CD14-positive monocyte (primary cell): Measurements from ENCODE around the gene INCENP. TPM values are rescaled to one million over a fixed set of nuclear protein-coding genes. Genes with fewer than 3 reads are reported as not detected.

Experiments
- DNase-seq, 3 donors: peaks; one replicate each; pipeline ENCODE4 v3.0.0-alpha.2; 2011 to 2022
- H2AFZ ChIP-seq: 2 replicates; pipeline ENCODE4 v1.6.0; 2012; ENCODE audit warnings: mild to moderate bottlenecking, low read depth, low read length, inconsistent platforms; ENCODE audit not compliant: insufficient read depth, poor library complexity, severe bottlenecking
- H3K27ac ChIP-seq, 2 donors: 1 replicate in 1 of 2; 2 replicates in 1 of 2; pipeline ENCODE4 v1.5.1; 2012 to 2013; ENCODE audit warnings: low read length in 2 of 2, control low read depth in 1 of 2, inconsistent platforms in 1 of 2, low read depth in 1 of 2, mild to moderate bottlenecking in 1 of 2
- H3K27me3 ChIP-seq, 2 donors: one replicate each; pipeline versions ENCODE4 v1.6.0 to v1.6.1; 2011 to 2013; ENCODE audit warnings: low read length in 2 of 2; ENCODE audit not compliant: control insufficient read depth in 2 of 2, insufficient read depth in 2 of 2
- H3K36me3 ChIP-seq, 2 donors: replicated peaks in 1 of 2; 1 replicate in 1 of 2; 2 replicates in 1 of 2; pipeline versions ENCODE4 v1.5.1 to v1.6.1; 2012 to 2013; ENCODE audit warnings: low read length in 2 of 2, control low read depth in 1 of 2, inconsistent platforms in 1 of 2, mild to moderate bottlenecking in 1 of 2; ENCODE audit not compliant: insufficient read depth in 2 of 2, control insufficient read depth in 1 of 2
- H3K4me1 ChIP-seq, 2 donors: 1 replicate in 1 of 2; 2 replicates in 1 of 2; pipeline versions ENCODE4 v1.5.1 to v1.6.1; 2012 to 2013; ENCODE audit warnings: low read length in 2 of 2, control low read depth in 1 of 2, inconsistent platforms in 1 of 2, mild to moderate bottlenecking in 1 of 2, moderate library complexity in 1 of 2; ENCODE audit not compliant: insufficient read depth in 2 of 2, control insufficient read depth in 1 of 2
- H3K4me2 ChIP-seq: replicated peaks from 2 replicates; pipeline ENCODE3; 2012; ENCODE audit warnings: low read length, moderate library complexity, mild to moderate bottlenecking; ENCODE audit not compliant: poor library complexity, severe bottlenecking; ENCODE audit errors: extremely low read depth
- H3K4me3 ChIP-seq, 3 experiments: fragments of 200-600 bp in 1 of 3; sonication (generic) in 1 of 3; replicated peaks in 1 of 3; 1 replicate in 2 of 3; 2 replicates in 1 of 3; pipeline ENCODE4 v1.5.1; 2011 to 2013; ENCODE audit warnings: low read length in 3 of 3, mild to moderate bottlenecking in 3 of 3, control low read depth in 2 of 3, low read depth in 2 of 3, inconsistent platforms in 1 of 3, moderate library complexity in 1 of 3
- H3K79me2 ChIP-seq: 2 replicates; pipeline ENCODE4 v1.6.0; 2012; ENCODE audit warnings: mild to moderate bottlenecking, control low read depth, inconsistent platforms, low read length, moderate library complexity; ENCODE audit not compliant: insufficient read depth
- H3K9ac ChIP-seq: 2 replicates; pipeline ENCODE4 v1.6.0; 2017; ENCODE audit warnings: low read length, mild to moderate bottlenecking; ENCODE audit not compliant: insufficient read depth, poor library complexity, severe bottlenecking
- H3K9me3 ChIP-seq, 2 donors: replicated peaks in 1 of 2; 1 replicate in 1 of 2; 2 replicates in 1 of 2; pipeline versions ENCODE4 v1.5.1 to v1.6.1; 2012 to 2013; ENCODE audit warnings: low read length in 2 of 2, control low read depth in 1 of 2; ENCODE audit not compliant: control insufficient read depth in 1 of 2, insufficient read depth in 1 of 2
- H4K20me1 ChIP-seq: 2 replicates; pipeline ENCODE4 v1.6.0; 2012; ENCODE audit warnings: mild to moderate bottlenecking, low read length, control low read depth, moderate library complexity; ENCODE audit not compliant: insufficient read depth
- H3K27ac Mint-ChIP-seq, 7 donors: one replicate each; pipeline ENCODE4 v1.8.0; 2020; ENCODE audit warnings: mild to moderate bottlenecking in 7 of 7, mixed read lengths in 7 of 7, moderate library complexity in 6 of 7, inconsistent platforms in 2 of 7
- H3K27me3 Mint-ChIP-seq, 3 donors: one replicate each; pipeline ENCODE4 v1.8.0; 2021 to 2022; ENCODE audit warnings: low read depth in 3 of 3, mild to moderate bottlenecking in 3 of 3, mixed read lengths in 3 of 3, moderate library complexity in 3 of 3, inconsistent platforms in 1 of 3
- H3K36me3 Mint-ChIP-seq, 2 donors: one replicate each; pipeline ENCODE4 v1.8.0; 2020; ENCODE audit warnings: mixed read lengths in 2 of 2, inconsistent platforms in 1 of 2, mild to moderate bottlenecking in 1 of 2
- H3K4me1 Mint-ChIP-seq: one replicate; pipeline ENCODE4 v1.8.0; 2020; ENCODE audit warnings: mild to moderate bottlenecking, mixed read lengths
- H3K4me3 Mint-ChIP-seq, 2 donors: one replicate each; pipeline ENCODE4 v1.8.0; 2020; ENCODE audit warnings: mild to moderate bottlenecking in 2 of 2, mixed read lengths in 2 of 2, moderate library complexity in 1 of 2
- H3K9me3 Mint-ChIP-seq, 7 donors: one replicate each; pipeline ENCODE4 v1.8.0; 2020 to 2022; ENCODE audit warnings: mixed read lengths in 7 of 7, mild to moderate bottlenecking in 6 of 7, moderate library complexity in 6 of 7, inconsistent platforms in 2 of 7
- CTCF ChIP-seq: fragments of 200-600 bp; IDR thresholded peaks from one replicate; pipeline ENCODE4 v1.8.0; 2022; ENCODE audit warnings: antibody characterized with exemption, mild to moderate bottlenecking
- WGBS: methylation state at CpG from one replicate; pipeline ENCODE4 v1.1.5; 2013; ENCODE audit warnings: missing lambda C conversion rate; ENCODE audit not compliant: insufficient coverage; 5-methylcytosine and 5-hydroxymethylcytosine counted together
- intact Hi-C, 2 donors: fragments of 100-400 bp; cut with micrococcal nuclease; formaldehyde crosslinking; loops; one replicate each; pipeline versions ENCODE4 v1.15.0 to v1.15.1; 2023
- polyA plus RNA-seq, 3 donors: library from polyadenylated mRNA; depleted of rRNA in 1 of 3; unstranded in 2 of 3; stranded (reverse) in 1 of 3; fragments of 300-500 nt in 2 of 3; fragments of >200 nt in 1 of 3; fragmentation: Illumina TruSeq in 2 of 3; gene quantifications; 1 replicate in 2 of 3; 2 replicates in 1 of 3; pipeline ENCODE4 v1.2.3, GENCODE V29; 2012 to 2021

The INCENP gene
- polyA plus RNA-seq, 3 donors: 0.75 to 7.0 (median 1.0) TPM

GRCh38 chr11:62120431-62120830, 3.4 kb upstream of the INCENP start:
- 97% methylated on average over 4 of the region's 5 CpGs for WGBS
- intact Hi-C loops: loop anchor here in 1 of 2 donors (5.0 kb wide), 1 partner anchor 328 kb away; the partner anchor contains the start of genes FEN1 and TMEM258
- no peak overlapping the region for H3K4me3 Mint-ChIP-seq

GRCh38 chr11:62122076-62122475, 1.7 kb upstream of the INCENP start:
- Histone ChIP-seq H3K4me2 (no peak overlapping the region), H3K79me2 (peaks cover 33% of the 10 kb centered on the region), H3K4me3 (no peak overlapping the region), H4K20me1 (no peaks in the 10 kb centered on the region), H3K27me3 (no peaks in the 10 kb centered on the region), H3K27ac (no peak overlapping the region), H2AFZ (no peak overlapping the region), H3K9ac (no peak overlapping the region), H3K9me3 (no peaks in the 10 kb centered on the region), H3K4me1 (peaks cover 17 to 26% of the 10 kb centered on the region in 2 donors), H3K36me3 (no peaks in the 10 kb centered on the region)
- Mint-ChIP-seq H3K4me1 (peaks cover 24% of the 10 kb centered on the region), H3K9me3 (no peaks in the 10 kb centered on the region), H3K36me3 (peaks cover 0 to 4% of the 10 kb centered on the region in 2 donors), H3K4me3 (no peak overlapping the region), H3K27me3 (peaks cover 0 to 7% (median 4%) of the 10 kb centered on the region in 3 donors), H3K27ac (no peak overlapping the region)
- 85% methylated on average over 5 of the region's 6 CpGs for WGBS
- intact Hi-C loops: loop anchor here in 1 of 2 donors (5.0 kb wide), 1 partner anchor 330 kb away; the partner anchor contains the start of genes FEN1 and TMEM258
- no peak for TF ChIP-seq CTCF
- DNase-seq: no peak

More at GRCh38 chr11:62120431-62120830, 3.4 kb upstream of the INCENP start:
- Histone ChIP-seq H4K20me1 (no peaks in the 10 kb centered on the region), H3K36me3 (no peaks in the 10 kb centered on the region), H3K4me1 (peaks cover 12 to 18% of the 10 kb centered on the region in 2 donors), H3K27ac (no peak overlapping the region), H3K79me2 (peaks cover 17% of the 10 kb centered on the region), H3K9ac (no peak overlapping the region), H3K27me3 (no peaks in the 10 kb centered on the region), H3K4me2 (no peak overlapping the region), H2AFZ (no peak overlapping the region), H3K4me3 (no peak overlapping the region), H3K9me3 (peaks cover 0 to 3% of the 10 kb centered on the region in 2 donors)
- no peaks in the 10 kb centered on the region for H3K36me3 Mint-ChIP-seq
- peaks cover 0 to 9% (median 8%) of the 10 kb centered on the region in 7 donors for H3K9me3 Mint-ChIP-seq
- H3K27ac Mint-ChIP-seq: peak overlapping the region in 1 of 7 donors; percentile 65
- H3K27me3 Mint-ChIP-seq: peaks cover 0 to 8% (median 7%) of the 10 kb centered on the region in 3 donors
- peaks cover 16% of the 10 kb centered on the region for H3K4me1 Mint-ChIP-seq
- no peak for DNase-seq
- TF ChIP-seq CTCF: no peak
